Upper lobe of right lung (tissue), 1 donor: ENCODE results near the gene DGKE. TPM values are rescaled to one million over a fixed set of nuclear protein-coding genes. Genes with fewer than 3 reads are reported as not detected.

Source experiments
- ATAC-seq: fragments of 200-7000 bp; cut with Tn5 transposase; one replicate; pipeline ENCODE4 v1.9.1; 2020; ENCODE audit warnings: mild to moderate bottlenecking, moderate library complexity
- DNase-seq: peaks from one replicate; pipeline ENCODE4 v3.0.0-alpha.2; 2020
- H3K27ac ChIP-seq: fragments of 200-600 bp; one replicate; pipeline ENCODE4 v1.8.0; 2022
- H3K27me3 ChIP-seq: fragments of 200-600 bp; one replicate; pipeline ENCODE4 v1.8.0; 2022; ENCODE audit warnings: mild to moderate bottlenecking
- H3K36me3 ChIP-seq: fragments of 200-600 bp; one replicate; pipeline ENCODE4 v1.8.0; 2022
- H3K4me1 ChIP-seq: fragments of 200-600 bp; one replicate; pipeline ENCODE4 v1.8.0; 2022
- H3K4me3 ChIP-seq: fragments of 200-600 bp; one replicate; pipeline ENCODE4 v1.8.0; 2022; ENCODE audit warnings: mild to moderate bottlenecking
- H3K9me3 ChIP-seq: fragments of 200-600 bp; one replicate; pipeline ENCODE4 v1.8.0; 2022
- intact Hi-C: fragments of 100-400 bp; cut with DNase I; formaldehyde crosslinking; loops from one replicate; pipeline ENCODE4 v1.11.0; 2022
- total RNA-seq: library from RNA; stranded (reverse); fragmentation: NEBNext Ultra II Directional; extraction: Animal tissue kit (Norgen Biotek cat#: 25700); gene quantifications from one replicate; pipeline ENCODE4 v1.2.1, GENCODE V29; 2021
- TF ChIP-seq, protein P1 (sequence below): fragments of 200-600 bp; IDR thresholded peaks from one replicate; pipeline ENCODE4 v1.8.0; 2022; ENCODE audit warnings: antibody characterized with exemption
- donor health status: DM: no; HTN: yes; CAD: no; lungs with severe emphysema.

The DGKE gene
- total RNA-seq, 1 donor from 2014 or later, result 10.4 TPM

GRCh38 chr17:56830726-56831368 lies 3.1 kb upstream of the DGKE start:
- ATAC-seq (no peak), DNase-seq (no peak)
- no peak overlapping the region for H3K27ac ChIP-seq
- no peaks in the 10 kb centered on the region for H3K9me3 ChIP-seq
- intact Hi-C loops, result no loop called here
- no peaks in the 10 kb centered on the region for H3K27me3 ChIP-seq
- H3K4me1 ChIP-seq, result peaks cover 18% of the 10 kb centered on the region
- TF ChIP-seq, protein P1, sequence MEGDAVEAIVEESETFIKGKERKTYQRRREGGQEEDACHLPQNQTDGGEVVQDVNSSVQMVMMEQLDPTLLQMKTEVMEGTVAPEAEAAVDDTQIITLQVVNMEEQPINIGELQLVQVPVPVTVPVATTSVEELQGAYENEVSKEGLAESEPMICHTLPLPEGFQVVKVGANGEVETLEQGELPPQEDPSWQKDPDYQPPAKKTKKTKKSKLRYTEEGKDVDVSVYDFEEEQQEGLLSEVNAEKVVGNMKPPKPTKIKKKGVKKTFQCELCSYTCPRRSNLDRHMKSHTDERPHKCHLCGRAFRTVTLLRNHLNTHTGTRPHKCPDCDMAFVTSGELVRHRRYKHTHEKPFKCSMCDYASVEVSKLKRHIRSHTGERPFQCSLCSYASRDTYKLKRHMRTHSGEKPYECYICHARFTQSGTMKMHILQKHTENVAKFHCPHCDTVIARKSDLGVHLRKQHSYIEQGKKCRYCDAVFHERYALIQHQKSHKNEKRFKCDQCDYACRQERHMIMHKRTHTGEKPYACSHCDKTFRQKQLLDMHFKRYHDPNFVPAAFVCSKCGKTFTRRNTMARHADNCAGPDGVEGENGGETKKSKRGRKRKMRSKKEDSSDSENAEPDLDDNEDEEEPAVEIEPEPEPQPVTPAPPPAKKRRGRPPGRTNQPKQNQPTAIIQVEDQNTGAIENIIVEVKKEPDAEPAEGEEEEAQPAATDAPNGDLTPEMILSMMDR, result no peak
- no peak overlapping the region for H3K4me3 ChIP-seq
- no peaks in the 10 kb centered on the region for H3K36me3 ChIP-seq

GRCh38 chr17:56831369-56832095 lies 2.4 kb upstream of the DGKE start:
- Histone ChIP-seq H3K27me3 (no peaks in the 10 kb centered on the region), H3K9me3 (no peaks in the 10 kb centered on the region), H3K36me3 (no peaks in the 10 kb centered on the region), H3K4me1 (peaks cover 18% of the 10 kb centered on the region), H3K27ac (no peak overlapping the region), H3K4me3 (no peak overlapping the region)
- intact Hi-C loops, result no loop called here
- TF ChIP-seq, protein P1, result no peak
- DNase-seq, result no peak
- ATAC-seq, result no peak

GRCh38 chr17:56832446-56832845 lies 1.5 kb upstream of the DGKE start:
- intact Hi-C loops, result no loop called here
- TF ChIP-seq, protein P1, result no peak
- H3K4me1 ChIP-seq, result peaks cover 18% of the 10 kb centered on the region
- H3K4me3 ChIP-seq, result peak overlapping the region; percentile 81
- DNase-seq, result no peak
- H3K9me3 ChIP-seq, result no peaks in the 10 kb centered on the region
- H3K36me3 ChIP-seq, result no peaks in the 10 kb centered on the region
- no peak for ATAC-seq
- no peak overlapping the region for H3K27ac ChIP-seq
- H3K27me3 ChIP-seq, result no peaks in the 10 kb centered on the region

- peak; percentile 80 for DNase-seq
- Histone ChIP-seq H3K4me3 (peak overlapping the region; percentile 81), H3K4me1 (peaks cover 18% of the 10 kb centered on the region), H3K9me3 (no peaks in the 10 kb centered on the region), H3K27ac (peak overlapping the region; percentile 68), H3K27me3 (no peaks in the 10 kb centered on the region), H3K36me3 (no peaks in the 10 kb centered on the region)
- TF ChIP-seq, protein P1, result no peak
- ATAC-seq, result peak; percentile 71
- intact Hi-C loops, result no loop called here
These were observed 718 bp upstream of the DGKE start for GRCh38 chr17:56833057-56833808.

DNA sequence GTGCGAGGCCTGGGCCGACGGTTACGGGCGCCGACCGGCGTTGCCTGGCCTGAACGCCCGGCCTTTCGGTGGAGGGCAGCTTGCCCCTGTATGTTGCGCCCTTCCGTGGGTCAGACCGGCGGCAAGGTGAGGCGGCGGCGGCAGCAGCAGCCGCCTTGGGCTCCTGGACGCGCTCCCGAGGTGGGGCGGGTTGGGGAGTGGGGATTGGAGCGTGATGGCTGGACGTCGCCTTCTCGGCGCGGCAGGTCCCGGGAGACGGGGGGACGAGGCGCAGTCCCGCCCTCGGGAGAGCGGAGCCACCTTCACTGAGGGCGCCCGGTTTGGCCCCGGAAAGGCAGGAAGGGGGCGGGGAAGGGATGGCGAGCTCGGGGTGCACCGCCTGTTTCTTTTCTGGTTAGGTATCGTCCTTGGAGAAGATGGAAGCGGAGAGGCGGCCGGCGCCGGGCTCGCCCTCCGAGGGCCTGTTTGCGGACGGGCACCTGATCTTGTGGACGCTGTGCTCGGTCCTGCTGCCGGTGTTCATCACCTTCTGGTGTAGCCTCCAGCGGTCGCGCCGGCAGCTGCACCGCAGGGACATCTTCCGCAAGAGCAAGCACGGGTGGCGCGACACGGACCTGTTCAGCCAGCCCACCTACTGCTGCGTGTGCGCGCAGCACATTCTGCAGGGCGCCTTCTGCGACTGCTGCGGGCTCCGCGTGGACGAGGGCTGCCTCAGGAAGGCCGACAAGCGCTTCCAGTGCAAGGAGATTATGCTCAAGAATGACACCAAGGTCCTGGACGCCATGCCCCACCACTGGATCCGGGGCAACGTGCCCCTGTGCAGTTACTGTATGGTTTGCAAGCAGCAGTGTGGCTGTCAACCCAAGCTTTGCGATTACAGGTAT lies 671 bp downstream of the DGKE start:
- H3K4me1 ChIP-seq, result peaks cover 26% of the 10 kb centered on the region
- H3K9me3 ChIP-seq, result no peaks in the 10 kb centered on the region
- peak; percentile 4 for ATAC-seq
- peak overlapping the region; percentile 81 for H3K4me3 ChIP-seq
- no peaks in the 10 kb centered on the region for H3K36me3 ChIP-seq
- TF ChIP-seq, protein P1, result peak; percentile 21
- H3K27me3 ChIP-seq, result no peaks in the 10 kb centered on the region
- intact Hi-C loops, result no loop called here
- DNase-seq, result peak; percentile 79
- peak overlapping the region; percentile 81 for H3K27ac ChIP-seq
